HG03066 (cell line): ENCODE results near the gene BMPR2.
"Not testable (repeated sequence)": the region's sequence is repeated elsewhere in the genome, so short reads cannot be mapped to it uniquely, and the experiment has no call there.

Experiments
- ATAC-seq: cut with Tn5 transposase; IDR thresholded peaks from one replicate; pipeline ENCODE4 v1.9.1; 2021; ENCODE audit warnings: low read depth; ENCODE audit not compliant: unreplicated experiment

BMPR2 gene

DNA sequence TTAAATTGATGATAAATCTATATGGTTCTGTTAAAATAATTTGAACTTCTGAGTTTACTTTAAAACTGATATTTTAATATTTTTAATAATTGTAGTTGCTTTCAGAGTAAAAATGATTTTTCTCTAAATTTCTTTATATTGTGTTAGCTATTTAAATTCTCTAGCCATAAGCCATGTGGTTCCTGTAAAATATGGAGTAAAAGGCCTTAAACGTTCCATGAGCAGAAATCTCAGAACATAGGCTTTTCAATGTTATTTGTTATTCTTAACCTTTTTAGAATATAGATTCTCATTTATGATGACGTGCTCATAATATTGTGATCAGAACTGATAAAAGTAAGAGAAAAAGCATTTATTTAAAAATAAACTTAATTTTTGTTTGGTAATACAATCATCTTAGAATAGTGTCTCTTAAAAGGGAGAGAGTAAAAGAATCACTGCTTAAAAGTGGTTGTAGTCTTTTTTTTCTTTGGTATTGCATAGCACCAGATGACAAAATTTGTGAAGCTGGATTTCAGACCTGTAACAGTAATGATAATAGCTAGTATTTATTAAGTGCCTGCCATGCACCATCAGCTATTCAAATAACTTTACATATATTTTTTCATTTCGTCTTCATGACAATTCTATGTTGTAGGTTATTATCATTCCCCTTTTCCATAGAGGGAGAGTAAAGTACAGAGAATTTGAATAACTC is 2.7 kb downstream of the BMPR2 start:
- ATAC-seq: no peak

DNA sequence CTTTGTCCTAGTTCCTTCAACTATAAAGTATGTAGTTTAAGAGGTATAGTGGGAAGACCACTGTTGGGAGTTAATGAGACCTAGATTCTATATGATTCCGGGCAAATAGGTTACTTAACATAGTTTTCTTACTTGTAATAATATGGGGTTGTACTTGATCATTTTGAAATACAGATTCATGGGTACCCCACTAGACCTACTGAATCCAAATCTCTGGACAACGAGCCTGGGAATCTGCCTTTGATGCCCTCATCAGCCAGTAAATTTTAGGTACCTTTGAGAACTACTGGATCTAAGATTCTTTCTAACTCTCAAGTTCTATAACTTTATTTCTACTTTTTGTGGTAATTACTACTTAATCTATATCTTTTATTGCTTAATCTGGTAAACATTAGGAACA is 6.6 kb downstream of the BMPR2 start:
- no peak for ATAC-seq

DNA sequence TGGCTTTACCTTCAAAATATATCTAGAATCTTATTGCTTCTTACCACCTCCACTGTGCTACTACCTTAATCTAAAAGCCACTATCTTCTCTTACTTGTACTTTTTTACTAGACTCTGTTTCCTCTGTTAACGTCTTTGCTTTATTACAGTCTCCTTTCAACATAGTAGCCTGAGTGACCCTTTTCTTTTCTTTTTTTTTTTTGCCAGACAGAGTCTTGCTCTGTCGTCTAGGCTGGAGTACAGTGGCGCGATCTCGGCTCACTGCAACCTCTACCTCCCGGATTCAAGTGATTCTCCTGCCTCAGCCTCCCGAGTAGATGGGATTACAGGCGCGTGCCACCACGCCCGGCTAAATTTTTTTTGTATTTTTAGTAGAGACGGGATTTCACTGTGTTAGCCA is 10.4 kb downstream of the BMPR2 start:
- not testable (repeated sequence) for ATAC-seq

DNA sequence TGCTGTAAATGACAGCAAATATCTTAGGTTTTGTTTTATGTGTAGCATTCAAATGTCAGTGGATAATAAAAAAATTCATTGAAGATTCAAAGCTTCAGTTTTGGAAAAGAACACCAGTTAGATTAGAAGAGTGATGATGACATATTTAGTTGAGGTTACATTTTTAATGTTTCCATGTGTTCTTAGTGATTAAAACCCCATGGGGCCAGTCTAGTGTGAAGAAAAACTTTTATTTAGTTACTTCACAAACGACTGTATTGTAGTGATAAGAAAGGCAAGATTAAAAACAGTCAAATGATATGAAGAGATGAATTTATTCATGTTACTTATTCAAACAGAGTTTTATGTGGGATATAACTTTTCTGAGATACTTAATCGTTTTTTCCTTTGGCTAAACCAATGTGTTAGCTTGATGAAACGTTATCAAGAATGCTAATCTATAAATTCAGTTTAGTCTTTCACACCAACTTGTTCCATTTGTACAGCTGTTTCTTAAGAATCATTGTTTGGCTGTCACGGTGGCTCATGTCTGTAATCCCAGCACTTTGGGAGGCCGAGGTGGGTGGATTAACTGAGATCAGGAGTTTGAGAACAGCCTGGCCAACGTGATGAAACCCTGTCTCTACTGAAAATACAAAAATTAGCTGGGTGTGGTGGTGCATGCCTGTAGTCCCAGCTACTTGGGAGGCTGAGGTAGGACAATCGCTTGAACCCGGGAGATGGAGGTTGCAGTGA is 11.6 kb downstream of the BMPR2 start:
- no peak for ATAC-seq

DNA sequence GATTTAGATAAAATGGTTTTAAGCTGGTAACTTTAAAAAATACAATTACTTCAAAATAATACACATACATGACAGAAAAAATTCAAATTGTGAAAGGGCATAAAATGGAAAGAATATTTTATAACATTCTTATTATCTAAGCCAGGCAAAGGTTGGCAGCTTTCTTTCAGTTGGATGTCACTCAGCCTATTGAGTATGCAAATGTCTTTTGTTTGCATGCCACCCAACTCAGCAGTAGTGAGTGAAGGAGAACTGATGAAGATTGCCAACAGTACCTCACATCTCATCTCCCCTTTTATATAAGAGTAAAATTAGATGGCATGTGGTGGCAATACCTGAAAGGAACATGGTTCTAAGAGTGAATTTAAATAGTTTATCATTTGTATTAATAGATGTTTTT is 24.8 kb downstream of the BMPR2 start:
- ATAC-seq: no peak

DNA sequence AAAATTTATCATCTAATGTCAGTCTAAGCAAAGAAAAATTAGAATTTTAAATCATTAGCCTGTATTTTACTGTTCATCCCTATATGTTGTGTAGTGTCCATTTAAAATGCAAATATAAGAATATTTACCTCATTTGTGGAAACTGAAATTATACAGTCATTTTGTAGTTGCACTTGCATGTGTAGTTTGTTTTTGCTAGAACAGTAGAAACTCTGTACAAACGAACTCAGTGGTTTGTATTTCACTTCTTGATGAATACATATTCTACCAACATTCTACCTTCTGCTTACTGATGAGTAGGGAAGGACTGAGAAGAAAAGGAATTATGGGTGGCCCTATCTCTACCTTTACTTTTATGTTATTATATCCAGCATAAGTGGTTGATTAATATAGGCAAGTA is 29.7 kb downstream of the BMPR2 start:
- no peak for ATAC-seq

DNA sequence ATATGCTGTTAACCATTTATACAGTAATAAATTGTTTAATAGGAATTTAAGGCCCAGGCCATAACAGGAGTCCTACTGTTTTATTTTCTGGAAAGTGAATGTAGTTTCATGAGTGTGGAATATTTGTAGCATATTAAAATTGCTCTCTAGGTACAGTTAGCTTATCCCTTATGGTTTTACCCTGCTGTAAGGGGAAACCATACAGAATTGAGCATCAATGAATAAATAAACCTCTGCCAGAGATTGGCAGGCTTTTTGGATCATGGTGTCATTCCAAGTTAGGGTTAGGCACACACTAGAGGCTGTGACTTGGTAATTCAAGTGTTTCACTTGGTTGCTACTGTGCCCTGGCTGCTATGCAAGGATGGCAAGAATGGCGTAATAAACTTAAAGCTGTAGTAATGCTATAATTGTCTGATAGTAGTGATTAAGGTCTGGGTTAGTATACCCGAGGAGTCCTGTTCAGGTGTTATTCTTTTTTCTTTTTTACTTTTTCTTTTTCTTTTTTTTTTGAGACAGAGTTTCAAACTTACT is 30.4 kb downstream of the BMPR2 start:
- ATAC-seq: no peak

DNA sequence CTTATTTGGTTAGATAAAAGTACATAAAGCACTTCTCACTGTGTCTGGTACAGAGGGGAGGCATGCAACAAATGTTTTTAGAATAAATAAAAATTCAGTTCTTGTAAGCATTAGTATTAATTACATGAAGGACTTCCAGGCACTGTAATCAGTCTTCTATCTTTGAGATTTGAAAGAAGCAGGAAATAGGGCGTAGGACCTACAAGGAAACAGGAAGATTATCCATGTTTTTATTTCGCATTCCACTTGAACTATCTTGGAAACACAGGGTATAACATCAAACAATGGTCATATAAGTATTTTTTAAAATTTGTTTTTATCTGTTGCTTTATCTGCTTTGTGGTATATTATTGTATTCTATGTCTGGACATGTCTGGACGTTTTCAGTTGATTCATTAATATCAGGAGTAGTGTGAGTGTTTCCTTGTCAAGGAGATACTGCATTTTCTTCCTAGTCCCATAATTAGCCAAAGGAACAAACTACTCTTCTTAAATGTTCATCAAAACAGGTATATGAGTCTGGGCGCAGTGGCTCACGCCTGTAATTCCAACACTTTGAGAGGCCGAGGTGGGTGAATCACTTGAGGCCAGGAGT is 32.5 kb downstream of the BMPR2 start:
- no peak for ATAC-seq

DNA sequence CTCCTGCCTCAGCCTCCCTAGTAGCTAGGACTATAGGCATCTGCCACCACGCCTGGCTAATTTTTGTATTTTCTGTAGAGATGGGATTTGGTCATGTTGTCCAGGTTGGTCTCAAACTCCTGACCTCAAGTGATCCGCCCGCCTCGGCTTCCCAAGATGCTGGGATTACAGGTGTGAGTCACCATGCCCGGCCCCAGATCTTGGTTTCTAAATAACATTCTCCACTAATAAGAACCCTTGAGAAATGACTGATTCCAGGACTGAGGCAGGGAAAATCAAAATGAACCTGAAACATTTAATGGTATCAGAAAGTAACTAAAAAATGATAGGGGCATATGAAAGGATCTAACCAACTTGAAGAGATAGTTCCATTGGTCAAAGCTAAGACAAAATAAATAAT is 34.0 kb downstream of the BMPR2 start:
- no peak for ATAC-seq

DNA sequence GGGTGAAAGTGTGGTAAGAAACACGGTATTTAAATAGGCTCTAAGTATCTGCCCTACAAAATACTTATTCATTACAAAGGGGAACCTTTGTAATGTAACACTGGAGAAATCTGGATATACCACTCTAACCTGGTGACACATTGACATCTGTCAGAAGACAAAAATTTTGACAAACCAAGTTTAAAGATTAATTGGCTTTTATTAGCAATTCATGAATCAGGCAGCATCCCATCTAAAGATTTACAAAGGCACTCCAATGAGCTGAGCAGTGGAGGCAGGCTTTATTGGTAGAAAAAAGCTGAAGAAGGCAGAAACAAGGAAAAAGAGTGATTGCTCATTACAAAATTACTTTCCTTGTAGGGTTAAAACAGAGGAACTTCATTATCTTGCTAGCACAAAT is 35.0 kb downstream of the BMPR2 start:
- ATAC-seq: no peak

DNA sequence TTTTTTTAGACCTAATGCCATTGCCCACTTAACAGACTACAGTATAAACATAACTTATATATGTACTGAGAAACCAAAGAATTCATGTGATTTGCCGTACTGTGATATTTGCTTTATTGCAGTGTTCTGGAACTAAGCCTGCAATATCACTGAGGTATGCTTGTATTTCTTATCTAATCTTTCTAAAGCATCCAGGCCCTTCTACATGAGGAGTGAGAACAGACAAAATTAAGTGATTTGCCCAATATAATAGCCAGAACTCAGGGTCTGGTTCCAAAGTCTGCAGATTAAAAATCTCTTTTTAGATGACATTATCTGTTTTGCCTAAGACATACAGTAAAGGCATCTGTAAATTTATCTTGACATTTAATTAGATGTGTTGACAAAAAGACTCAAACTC is 41.9 kb downstream of the BMPR2 start:
- no peak for ATAC-seq

DNA sequence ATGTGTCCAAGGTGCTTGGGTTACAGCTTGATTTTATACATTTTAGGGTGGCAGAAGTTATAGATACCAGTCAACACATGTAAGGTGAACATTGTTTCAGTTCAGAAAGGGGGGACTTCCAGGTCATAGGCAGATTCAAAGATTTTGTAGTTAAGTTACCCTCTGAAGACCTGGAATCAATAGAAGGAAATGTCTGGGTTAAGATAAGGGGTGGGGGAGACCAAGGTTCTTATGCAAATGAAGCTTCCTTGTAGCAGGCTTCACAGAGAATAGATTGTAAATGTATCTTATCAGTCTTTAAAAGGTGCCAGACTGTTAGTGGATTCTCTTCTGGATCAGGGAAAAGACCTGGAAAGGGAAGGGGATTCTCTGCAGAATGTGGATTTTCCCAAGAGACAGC is 42.4 kb downstream of the BMPR2 start:
- no peak for ATAC-seq

DNA sequence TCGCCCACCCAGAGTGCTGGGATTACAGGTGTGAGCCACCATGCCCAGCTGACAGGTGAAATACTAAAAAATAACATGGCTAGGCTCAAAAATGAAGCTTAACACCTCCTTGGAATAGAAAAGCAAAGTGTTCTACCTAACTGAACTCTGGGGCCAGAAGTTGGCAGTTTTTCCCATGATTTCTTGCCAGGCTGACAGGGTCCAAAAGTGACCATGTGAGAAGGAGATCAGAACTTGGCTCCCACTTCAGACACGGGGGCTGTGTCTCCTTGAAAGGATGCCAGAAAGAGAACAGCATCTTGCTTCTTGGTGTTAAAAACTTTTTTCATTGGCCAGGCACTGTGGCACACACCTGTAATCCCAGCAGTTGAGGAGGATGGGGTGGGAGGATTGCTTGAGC is 47.0 kb downstream of the BMPR2 start:
- ATAC-seq: no peak

DNA sequence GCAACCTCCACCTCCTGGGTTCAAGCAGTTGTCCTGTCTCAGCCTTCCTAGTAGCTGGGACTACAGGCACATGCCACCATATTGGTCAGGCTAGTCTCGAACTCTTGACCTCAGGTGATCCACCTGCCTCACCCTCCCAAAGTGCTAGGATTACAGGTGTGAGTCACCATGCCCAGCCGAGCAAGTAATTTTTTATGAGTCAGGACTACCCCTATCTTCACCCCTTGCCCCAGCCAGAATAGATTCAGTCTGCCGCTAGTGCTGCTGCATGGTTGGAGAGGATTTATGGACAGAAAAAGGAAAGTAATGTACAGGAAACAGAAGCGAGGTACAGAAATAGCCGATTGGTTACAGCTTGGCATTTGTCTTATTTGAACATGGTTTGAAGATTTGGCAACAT is 48.9 kb downstream of the BMPR2 start:
- no peak for ATAC-seq

DNA sequence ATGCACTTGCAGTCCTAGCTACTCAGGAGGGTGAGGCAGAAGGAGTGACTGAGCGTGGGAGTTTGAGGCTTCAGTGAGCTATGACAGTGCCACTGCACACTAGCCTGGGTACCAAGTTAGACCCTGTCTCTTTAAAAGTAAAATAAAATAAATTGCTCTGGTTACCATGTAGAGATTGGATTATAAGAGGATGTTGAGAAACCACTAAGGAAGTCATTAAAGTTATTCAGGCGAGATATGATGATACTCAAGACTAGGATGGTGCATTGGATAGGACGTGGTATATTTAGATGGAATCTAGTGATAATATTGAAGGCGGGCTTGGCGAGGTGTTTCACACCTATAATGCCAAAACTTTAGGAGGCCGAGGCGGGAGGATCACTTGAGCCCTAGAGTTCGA is 50.6 kb downstream of the BMPR2 start:
- ATAC-seq: no peak

DNA sequence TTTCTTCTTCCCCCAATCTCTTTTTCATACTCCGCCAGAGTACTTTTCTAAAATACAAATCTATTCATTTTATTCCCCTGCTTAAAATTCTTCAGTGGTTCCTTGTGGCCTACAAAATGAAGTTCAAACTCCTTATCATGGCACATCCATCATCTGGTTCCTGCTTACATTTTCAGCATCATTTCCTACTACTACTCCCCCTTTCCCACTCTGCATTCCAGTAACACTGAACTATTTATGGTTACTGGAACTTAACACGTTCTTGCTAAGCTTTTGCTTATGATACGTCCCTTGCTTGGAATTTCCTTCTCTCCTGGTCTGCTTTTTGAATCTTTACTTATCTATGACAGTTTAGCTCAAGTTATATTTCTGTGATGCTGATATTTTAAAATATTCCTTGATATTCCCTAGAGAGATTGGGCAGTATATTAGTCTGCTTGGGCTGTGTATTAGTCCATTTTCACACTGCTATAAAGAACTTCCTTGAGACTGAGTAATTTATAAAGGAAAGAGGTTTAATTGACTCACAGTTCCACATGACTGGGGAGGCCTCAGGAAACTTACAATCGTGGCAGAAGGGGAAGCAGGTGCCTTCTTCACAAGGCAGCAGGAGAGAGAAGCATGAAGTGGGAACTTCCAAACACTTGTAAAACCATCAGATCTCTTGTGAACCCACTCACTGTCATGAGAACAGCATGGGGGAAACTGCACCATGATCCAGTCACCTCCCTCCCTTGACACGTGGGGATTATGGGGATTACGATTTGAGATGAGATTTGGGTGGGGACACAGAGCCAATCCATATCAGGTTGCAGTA is 53.2 kb downstream of the BMPR2 start:
- no peak for ATAC-seq

DNA sequence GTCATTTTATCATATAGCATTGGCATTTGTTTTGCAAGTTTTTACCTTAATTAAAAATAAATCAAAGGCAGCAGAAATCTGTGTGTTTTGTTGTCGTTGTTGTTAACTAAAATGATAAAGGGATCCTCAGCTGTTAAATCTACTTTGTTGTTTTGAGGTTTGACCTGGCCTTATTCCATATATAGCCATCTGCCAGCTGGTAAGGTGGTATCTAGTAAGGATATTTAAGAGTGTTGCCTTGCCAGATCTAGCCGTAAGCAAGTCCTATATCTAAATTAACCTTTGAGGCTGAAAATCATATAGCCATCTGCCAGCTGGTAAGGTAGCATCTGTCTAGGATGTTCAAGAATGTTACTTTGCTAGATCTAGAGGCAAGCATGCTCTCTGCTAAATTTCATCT is 56.6 kb downstream of the BMPR2 start:
- ATAC-seq: no peak

DNA sequence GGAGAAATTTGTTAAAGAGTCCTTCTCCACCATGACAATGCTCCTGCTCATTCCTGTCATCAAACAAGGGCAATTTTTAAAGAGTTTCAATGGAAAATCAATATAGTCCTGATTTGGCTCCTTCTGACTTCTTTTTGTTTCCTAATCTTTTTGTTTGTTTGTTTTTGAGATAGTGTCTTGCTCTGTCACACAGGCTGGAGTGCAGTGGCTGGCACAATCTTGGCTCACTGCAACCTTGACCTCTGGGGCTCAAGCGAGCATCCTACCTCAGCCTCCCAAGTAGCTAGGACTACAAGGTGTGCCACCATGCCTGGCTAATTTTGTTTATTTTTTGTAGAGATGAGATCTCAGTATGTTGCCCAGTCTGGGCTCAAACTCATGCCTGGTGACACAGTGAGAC is 58.3 kb downstream of the BMPR2 start:
- ATAC-seq: no peak

DNA sequence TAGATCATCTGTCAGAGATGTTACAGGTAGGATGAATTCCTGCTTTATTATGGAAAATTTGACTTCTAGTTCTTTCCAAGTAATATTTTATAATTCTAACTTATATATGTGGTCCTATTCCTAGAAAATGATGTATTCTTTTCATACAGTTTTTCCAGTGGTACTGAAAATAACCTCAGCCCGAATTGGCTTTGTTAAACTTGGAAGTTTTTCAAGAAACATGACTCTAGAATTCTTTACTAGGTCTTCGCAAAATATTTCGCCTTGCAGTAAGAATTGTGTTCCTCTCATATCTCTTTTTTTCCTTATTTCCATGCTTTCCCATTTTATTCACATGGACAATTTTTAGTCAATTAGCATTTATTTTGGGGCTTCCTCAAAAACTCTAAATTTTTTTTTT is 60.5 kb downstream of the BMPR2 start:
- ATAC-seq: no peak

DNA sequence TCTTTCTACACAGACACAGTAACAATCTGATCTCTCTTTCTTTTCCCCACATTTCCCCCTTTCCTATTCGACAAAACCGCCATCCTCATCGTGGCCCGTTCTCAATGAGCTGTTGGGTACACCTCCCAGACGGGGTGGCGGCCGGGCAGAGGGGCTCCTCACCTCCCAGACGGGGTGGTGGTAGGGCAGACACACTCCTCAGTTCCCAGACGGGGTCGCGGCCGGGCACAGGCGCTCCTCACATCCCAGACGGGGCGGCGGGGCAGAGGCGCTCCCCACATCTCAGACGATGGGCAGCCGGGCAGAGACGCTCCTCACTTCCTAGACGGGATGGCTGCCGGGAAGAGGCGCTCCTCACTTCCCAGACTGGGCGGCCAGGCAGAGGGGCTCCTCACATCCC is 64.0 kb downstream of the BMPR2 start:
- ATAC-seq: not testable (repeated sequence)

DNA sequence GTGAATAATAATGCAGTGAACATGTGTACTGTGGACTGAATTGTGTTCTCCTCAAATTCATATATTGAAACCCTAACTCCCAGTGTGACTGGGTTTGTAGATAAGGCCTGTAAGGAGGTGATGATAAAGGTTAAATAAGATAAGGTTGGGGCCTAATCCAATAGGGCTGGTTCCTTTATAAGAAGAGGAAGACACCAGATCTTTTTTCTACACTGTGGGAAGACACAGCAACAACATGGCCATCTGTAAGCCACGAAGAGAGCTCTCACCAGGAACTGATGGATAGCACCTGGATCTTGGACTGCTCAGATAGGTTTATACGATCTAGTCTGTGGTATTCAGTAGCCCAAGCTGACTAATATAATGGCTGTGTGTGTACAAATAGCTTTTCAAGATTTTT is 66.8 kb downstream of the BMPR2 start:
- ATAC-seq: no peak
